ENCODE data around the gene ZNF787.

Gene ZNF787

GRCh38 chr19:56069642-56070041 lies 51.5 kb downstream of the ZNF787 start:
- H3K36me3 ChIP-seq (ENCODE audit: control insufficient read depth, insufficient read depth, low read length): no peaks in the 10 kb centered on the region

GRCh38 chr19:56066152-56067023 lies 54.7 kb downstream of the ZNF787 start:
- peak overlapping the region; percentile 1; the same call in 1 of the 2 replicates for H3K4me3 ChIP-seq (ENCODE audit: low read length)
- no peak overlapping the region for H3K27ac ChIP-seq (ENCODE audit: low read length)
- H3K9me3 ChIP-seq (ENCODE audit: control insufficient read depth, insufficient read depth, low read length): peaks cover 3% of the 10 kb centered on the region; the same call in 1 of the 2 replicates
- no peaks in the 10 kb centered on the region for H3K27me3 ChIP-seq (ENCODE audit: control insufficient read depth, insufficient read depth, low read length)
- H3K36me3 ChIP-seq (ENCODE audit: control insufficient read depth, insufficient read depth, low read length): no peaks in the 10 kb centered on the region
- no peak for DNase-seq (ENCODE audit: low read depth, low spot score)
- H3K4me1 ChIP-seq (ENCODE audit: control insufficient read depth, insufficient read depth, low read length): no peaks in the 10 kb centered on the region
- no CpG with 5 or more reads among the region's 39 CpGs for WGBS (ENCODE audit: insufficient coverage, insufficient read length)

More at GRCh38 chr19:56069642-56070041, 51.5 kb downstream of the ZNF787 start:
- WGBS (ENCODE audit: insufficient coverage, insufficient read length): no CpG with 5 or more reads among the region's 3 CpGs
- H3K27me3 ChIP-seq (ENCODE audit: control insufficient read depth, insufficient read depth, low read length): no peaks in the 10 kb centered on the region; the same call in 1 of the 2 replicates
- H3K27ac ChIP-seq (ENCODE audit: low read length): no peak overlapping the region
- no peaks in the 10 kb centered on the region for H3K4me1 ChIP-seq (ENCODE audit: control insufficient read depth, insufficient read depth, low read length)
- 0 out of 2 replicates have a peak, but pooled peaks cover under 1% of the 10 kb centered on the region for H3K9me3 ChIP-seq (ENCODE audit: control insufficient read depth, insufficient read depth, low read length)
- no peak overlapping the region for H3K4me3 ChIP-seq (ENCODE audit: low read length)
- DNase-seq (ENCODE audit: low read depth, low spot score): no peak

- no peak for DNase-seq (ENCODE audit: low read depth, low spot score)
- WGBS (ENCODE audit: insufficient coverage, insufficient read length): no CpG with 5 or more reads among the region's 18 CpGs
- no peaks in the 10 kb centered on the region for H3K4me1 ChIP-seq (ENCODE audit: control insufficient read depth, insufficient read depth, low read length)
- no peak overlapping the region for H3K27ac ChIP-seq (ENCODE audit: low read length)
- H3K4me3 ChIP-seq (ENCODE audit: low read length): no peak overlapping the region
- no peaks in the 10 kb centered on the region for H3K36me3 ChIP-seq (ENCODE audit: control insufficient read depth, insufficient read depth, low read length)
- H3K9me3 ChIP-seq (ENCODE audit: control insufficient read depth, insufficient read depth, low read length): peaks cover 10% of the 10 kb centered on the region
- H3K27me3 ChIP-seq (ENCODE audit: control insufficient read depth, insufficient read depth, low read length): no peaks in the 10 kb centered on the region
Observed at GRCh38 chr19:56053596-56053995, 67.5 kb downstream of the ZNF787 start.
